Effector memory CD8-positive, alpha-beta T cell (primary cell): Measurements from ENCODE around the gene AGPAT3.

Source experiments
- ATAC-seq: fragments of 150-1000 bp; cut with Tn5 transposase; replicated peaks from 2 replicates; pipeline ENCODE4 v1.10.0; 2021; ENCODE audit warnings: mild to moderate bottlenecking, moderate library complexity
- DNase-seq, 3 experiments: peaks; one replicate each; pipeline ENCODE4 v3.0.0; 2021
- H3K27ac Mint-ChIP-seq, 2 donors: one replicate each; pipeline ENCODE4 v1.8.0; 2022; ENCODE audit warnings: mild to moderate bottlenecking in 2 of 2, mixed read lengths in 2 of 2, moderate library complexity in 2 of 2
- H3K27me3 Mint-ChIP-seq, 2 donors: one replicate each; pipeline ENCODE4 v1.8.0; 2022; ENCODE audit warnings: mixed read lengths in 2 of 2
- H3K36me3 Mint-ChIP-seq: one replicate; pipeline ENCODE4 v1.8.0; 2022; ENCODE audit warnings: mild to moderate bottlenecking, moderate library complexity, mixed read lengths; ENCODE audit not compliant: insufficient read depth
- H3K4me1 Mint-ChIP-seq, 2 donors: one replicate each; pipeline ENCODE4 v1.8.0; 2022; ENCODE audit warnings: low read depth in 2 of 2, mixed read lengths in 2 of 2
- H3K4me3 Mint-ChIP-seq, 2 donors: one replicate each; pipeline ENCODE4 v1.8.0; 2022; ENCODE audit warnings: mild to moderate bottlenecking in 2 of 2, mixed read lengths in 2 of 2, moderate library complexity in 2 of 2
- H3K9me3 Mint-ChIP-seq, 2 donors: one replicate each; pipeline ENCODE4 v1.8.0; 2022; ENCODE audit warnings: mixed read lengths in 2 of 2

The AGPAT3 gene

GRCh38 chr21:43873673-43874072 lies 8.7 kb downstream of the AGPAT3 start:
- Mint-ChIP-seq H3K27me3 (no peaks in the 10 kb centered on the region), H3K4me3 (no peak overlapping the region), H3K27ac (no peak overlapping the region), H3K4me1 (peaks cover 34 to 52% of the 10 kb centered on the region in 2 donors), H3K9me3 (no peaks in the 10 kb centered on the region), H3K36me3 (peaks cover 35% of the 10 kb centered on the region)
- ATAC-seq (no peak), DNase-seq (no peak)

- peaks cover 32 to 47% of the 10 kb centered on the region in 2 donors for H3K4me1 Mint-ChIP-seq
Measured at GRCh38 chr21:43874085-43874805, 9.2 kb downstream of the AGPAT3 start.

GRCh38 chr21:43876605-43877004 lies 11.6 kb downstream of the AGPAT3 start:
- Mint-ChIP-seq H3K4me1 (peaks cover 38 to 51% of the 10 kb centered on the region in 2 donors), H3K27ac (no peak overlapping the region), H3K9me3 (no peaks in the 10 kb centered on the region), H3K4me3 (no peak overlapping the region), H3K27me3 (no peaks in the 10 kb centered on the region), H3K36me3 (peaks cover 37% of the 10 kb centered on the region)
- ATAC-seq (no peak), DNase-seq (no peak)

More at GRCh38 chr21:43874085-43874805, 9.2 kb downstream of the AGPAT3 start:
- H3K9me3 Mint-ChIP-seq = no peaks in the 10 kb centered on the region
- H3K27me3 Mint-ChIP-seq = no peaks in the 10 kb centered on the region
- peak overlapping the region in 1 of 2 donors; percentile 25 for H3K27ac Mint-ChIP-seq
- DNase-seq (no peak), ATAC-seq (no peak)
- H3K36me3 Mint-ChIP-seq = peaks cover 37% of the 10 kb centered on the region
- no peak overlapping the region for H3K4me3 Mint-ChIP-seq

DNA sequence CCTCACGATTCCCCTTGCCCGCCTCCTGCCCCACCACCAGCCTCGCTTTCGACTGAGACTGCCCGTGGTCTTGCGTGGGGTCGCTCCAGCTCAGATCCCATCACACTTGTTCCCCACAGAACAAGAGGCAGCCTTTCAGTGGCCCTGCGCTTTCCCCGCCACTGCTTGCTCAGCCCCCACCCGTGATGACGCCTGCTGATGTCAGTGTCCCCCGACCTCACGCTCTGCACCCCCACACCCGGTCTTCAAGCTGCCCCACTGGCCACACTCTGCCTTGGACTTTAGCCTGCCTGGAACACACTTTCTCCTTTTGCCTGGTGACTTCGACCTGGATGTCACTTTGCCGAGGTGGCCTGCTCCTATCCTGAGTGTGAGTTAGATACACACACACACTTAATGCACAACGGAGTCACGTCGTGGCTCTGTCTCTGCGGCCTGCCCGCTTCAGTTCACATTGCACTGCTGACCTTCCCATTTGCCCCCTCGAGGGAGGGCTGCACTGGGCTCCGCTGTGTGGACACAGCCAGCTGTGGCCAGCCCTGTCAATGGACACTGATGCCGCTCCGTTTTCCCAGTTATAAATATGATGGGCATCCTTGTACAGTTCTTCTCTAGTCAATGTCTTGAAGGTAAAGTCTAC lies 13.0 kb downstream of the AGPAT3 start:
- Mint-ChIP-seq H3K27me3 (no peaks in the 10 kb centered on the region), H3K4me1 (peaks cover 37 to 39% of the 10 kb centered on the region in 2 donors), H3K27ac (peak overlapping the region in 1 of 2 donors; percentile 49), H3K4me3 (no peak overlapping the region), H3K36me3 (peaks cover 31% of the 10 kb centered on the region), H3K9me3 (no peaks in the 10 kb centered on the region)
- DNase-seq = no peak
- ATAC-seq = no peak

GRCh38 chr21:43879348-43880110 lies 14.5 kb downstream of the AGPAT3 start:
- no peak for ATAC-seq
- peaks cover 25% of the 10 kb centered on the region for H3K36me3 Mint-ChIP-seq
- H3K27me3 Mint-ChIP-seq = no peaks in the 10 kb centered on the region
- H3K4me3 Mint-ChIP-seq = no peak overlapping the region
- H3K9me3 Mint-ChIP-seq = no peaks in the 10 kb centered on the region
- peaks cover 43 to 45% of the 10 kb centered on the region in 2 donors for H3K4me1 Mint-ChIP-seq
- no peak overlapping the region for H3K27ac Mint-ChIP-seq
- no peak for DNase-seq

- H3K9me3 Mint-ChIP-seq = no peaks in the 10 kb centered on the region
- no peak overlapping the region for H3K4me3 Mint-ChIP-seq
- peak overlapping the region; percentile 4 to 77 for H3K27ac Mint-ChIP-seq
- no peaks in the 10 kb centered on the region for H3K27me3 Mint-ChIP-seq
- DNase-seq = no peak
- no peak for ATAC-seq
- peaks cover 19% of the 10 kb centered on the region for H3K36me3 Mint-ChIP-seq
- H3K4me1 Mint-ChIP-seq = peaks cover 46 to 47% of the 10 kb centered on the region in 2 donors
Measured at GRCh38 chr21:43880111-43880985, 15.3 kb downstream of the AGPAT3 start.

- Mint-ChIP-seq H3K36me3 (peaks cover 19% of the 10 kb centered on the region), H3K27me3 (no peaks in the 10 kb centered on the region), H3K4me1 (peaks cover 40 to 51% of the 10 kb centered on the region in 2 donors), H3K9me3 (no peaks in the 10 kb centered on the region), H3K27ac (peak overlapping the region in 1 of 2 donors; percentile 77), H3K4me3 (peak overlapping the region in 1 of 2 donors; percentile 56)
- peak; percentile 96 for ATAC-seq
- DNase-seq = peak in 1 of 3 experiments; percentile 31
Measured at GRCh38 chr21:43881283-43881682, 16.3 kb downstream of the AGPAT3 start.

DNA sequence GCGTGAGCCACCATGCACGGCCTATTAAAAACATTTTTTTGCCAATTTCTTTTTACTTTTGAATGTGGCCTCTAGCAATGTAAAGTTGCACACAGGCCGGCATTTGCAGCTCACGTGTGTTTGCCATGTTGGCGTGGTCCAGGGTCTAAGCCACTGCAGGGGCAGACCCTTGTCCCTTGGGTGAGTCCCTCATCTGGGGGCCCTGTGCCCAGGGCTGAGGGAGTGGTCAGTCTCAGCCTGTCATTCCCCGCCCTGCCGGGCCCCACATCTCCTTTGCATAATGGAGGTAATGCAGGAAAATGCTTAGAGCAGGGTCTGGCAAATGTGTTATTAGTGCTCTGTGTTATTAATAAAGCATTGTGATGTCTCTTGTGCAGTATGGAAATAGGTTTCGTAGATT lies 16.9 kb downstream of the AGPAT3 start:
- Mint-ChIP-seq H3K4me3 (no peak overlapping the region), H3K36me3 (peaks cover 19% of the 10 kb centered on the region), H3K27me3 (no peaks in the 10 kb centered on the region), H3K27ac (no peak overlapping the region), H3K9me3 (no peaks in the 10 kb centered on the region), H3K4me1 (peaks cover 45 to 53% of the 10 kb centered on the region in 2 donors)
- ATAC-seq (no peak), DNase-seq (no peak)

- no peak overlapping the region for H3K4me3 Mint-ChIP-seq
- H3K36me3 Mint-ChIP-seq = peaks cover 19% of the 10 kb centered on the region
- H3K27ac Mint-ChIP-seq = peak overlapping the region; percentile 28 to 90
- H3K27me3 Mint-ChIP-seq = no peaks in the 10 kb centered on the region
- no peak for DNase-seq
- no peak for ATAC-seq
- H3K9me3 Mint-ChIP-seq = no peaks in the 10 kb centered on the region
- H3K4me1 Mint-ChIP-seq = peaks cover 50% of the 10 kb centered on the region in 2 donors
Measured at GRCh38 chr21:43882952-43883545, 18.0 kb downstream of the AGPAT3 start.

- DNase-seq = no peak
- ATAC-seq = no peak
- Mint-ChIP-seq H3K36me3 (peaks cover 18% of the 10 kb centered on the region), H3K4me3 (peak overlapping the region; percentile 27 to 31), H3K27me3 (no peaks in the 10 kb centered on the region), H3K4me1 (peaks cover 46 to 49% of the 10 kb centered on the region in 2 donors), H3K27ac (peak overlapping the region; percentile 28 to 90), H3K9me3 (no peaks in the 10 kb centered on the region)
Measured at GRCh38 chr21:43884012-43884860, 19.2 kb downstream of the AGPAT3 start.

DNA sequence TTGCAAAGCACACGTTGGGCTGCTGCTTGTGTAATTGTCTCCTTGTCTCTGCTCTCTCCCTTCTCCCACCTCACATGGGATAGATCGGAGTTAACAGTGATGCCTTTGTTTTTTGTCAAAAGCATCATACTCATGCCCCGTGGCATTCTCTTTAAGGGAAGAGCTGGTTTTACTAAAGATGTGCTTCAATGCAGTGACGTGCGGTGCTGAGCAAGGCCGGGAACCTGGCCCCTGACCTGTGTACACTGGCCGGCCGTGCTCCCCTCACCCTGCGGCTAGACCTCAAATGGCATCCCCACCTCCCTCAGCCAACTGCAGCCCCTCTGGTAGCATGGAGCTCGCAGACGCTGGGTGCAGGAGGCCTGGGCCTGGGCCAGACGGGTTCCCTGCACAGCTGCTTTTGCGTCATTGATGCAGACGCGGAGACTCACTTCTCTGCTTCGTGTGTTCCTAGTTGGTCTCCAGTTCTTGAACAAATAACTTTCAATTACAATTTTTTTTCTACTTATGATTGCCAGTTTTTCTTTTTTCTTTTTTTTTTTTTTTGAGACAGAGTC lies 19.9 kb downstream of the AGPAT3 start:
- H3K36me3 Mint-ChIP-seq = peaks cover 13% of the 10 kb centered on the region
- peak overlapping the region in 1 of 2 donors; percentile 31 for H3K4me3 Mint-ChIP-seq
- DNase-seq (no peak), ATAC-seq (no peak)
- no peaks in the 10 kb centered on the region for H3K27me3 Mint-ChIP-seq
- H3K4me1 Mint-ChIP-seq = peaks cover 42 to 47% of the 10 kb centered on the region in 2 donors
- H3K27ac Mint-ChIP-seq = peak overlapping the region in 1 of 2 donors; percentile 90
- H3K9me3 Mint-ChIP-seq = no peaks in the 10 kb centered on the region

DNA sequence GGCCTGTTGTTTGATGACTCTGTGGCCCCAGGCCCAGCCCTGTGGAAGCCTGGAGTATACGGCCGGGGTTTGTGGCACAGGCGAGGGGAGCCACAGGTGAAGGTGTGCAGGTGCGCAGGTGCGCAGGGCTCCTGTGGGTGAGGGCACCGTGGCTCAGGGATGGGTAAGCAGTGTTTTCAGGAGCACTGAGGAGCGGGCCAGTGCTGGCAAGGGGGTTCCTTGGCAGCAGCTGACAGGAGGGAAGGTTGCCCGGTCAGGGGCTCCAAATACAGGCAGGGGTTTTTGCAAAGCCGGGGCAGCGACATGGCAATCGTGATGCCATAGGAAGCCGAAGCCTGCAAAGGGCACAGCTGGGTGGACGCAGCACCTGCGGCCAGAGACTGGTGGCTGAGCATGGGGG lies 20.7 kb downstream of the AGPAT3 start:
- Mint-ChIP-seq H3K27ac (no peak overlapping the region), H3K36me3 (peaks cover 15% of the 10 kb centered on the region), H3K27me3 (no peaks in the 10 kb centered on the region), H3K4me1 (peaks cover 37 to 44% of the 10 kb centered on the region in 2 donors), H3K4me3 (no peak overlapping the region), H3K9me3 (no peaks in the 10 kb centered on the region)
- ATAC-seq = no peak
- DNase-seq = no peak
